ENCODE results near the gene FNDC11.

DNA sequence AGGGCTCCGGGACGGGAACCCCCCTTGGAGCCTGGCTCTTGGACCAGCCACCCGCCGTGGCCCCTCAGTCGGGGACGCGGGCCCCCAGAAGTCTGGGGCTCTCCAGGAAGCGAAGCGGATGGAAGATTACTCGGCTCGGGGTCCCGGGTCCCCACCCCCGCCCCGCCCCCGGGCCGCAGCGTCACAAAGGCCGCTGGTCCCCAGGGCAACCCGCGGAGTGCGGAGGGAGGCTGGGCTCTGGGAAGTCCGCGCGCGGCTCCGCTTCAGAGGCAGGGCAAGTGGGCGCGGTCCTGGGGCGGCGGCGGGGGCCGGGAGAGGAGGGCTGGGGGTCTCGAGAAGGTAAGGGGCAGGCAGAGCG lies at the start of gene FNDC11:
- TF ChIP-seq REST (IDR thresholded peaks at IDR 0.05; ENCODE audit: insufficient read depth in 1 of 2, low read depth in 2 of 2, low read length in 2 of 2) (no peak), TAF1 (IDR thresholded peaks at IDR 0.05; ENCODE audit: borderline replicate concordance, insufficient read depth, low read length) (no peak)

Data from PFSK-1 (cell line).